ENCODE data around the gene ARHGEF39.

DNA sequence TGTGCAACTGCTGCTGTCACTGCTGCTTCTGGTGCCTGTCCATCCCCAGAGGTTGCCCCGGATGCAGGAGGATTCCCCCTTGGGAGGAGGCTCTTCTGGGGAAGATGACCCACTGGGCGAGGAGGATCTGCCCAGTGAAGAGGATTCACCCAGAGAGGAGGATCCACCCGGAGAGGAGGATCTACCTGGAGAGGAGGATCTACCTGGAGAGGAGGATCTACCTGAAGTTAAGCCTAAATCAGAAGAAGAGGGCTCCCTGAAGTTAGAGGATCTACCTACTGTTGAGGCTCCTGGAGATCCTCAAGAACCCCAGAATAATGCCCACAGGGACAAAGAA, 9.0 kb upstream of the ARHGEF39 start:
- TF ChIP-seq GATA3 (IDR thresholded peaks at IDR 0.05; ENCODE audit: low read depth, low read length), result no peak
- TF ChIP-seq GATA2 (IDR thresholded peaks at IDR 0.05; ENCODE audit: low read depth, low read length), result no peak

Data from SH-SY5Y (cell line).